Activated T-helper 1 cell treated with anti-CD3 and anti-CD28 coated beads, Interleukin-12 subunit alpha, Interleukin-12 subunit beta, Interleukin-2, Interleukin-4 antibody, amounts not matched to agents 30 ng/mL and 10 ng/mL and 1 ng/mL, durations not matched to agents 14 hours and 24 hours and 36 hours (primary cell): ENCODE results near the gene ABCA3. TPM values are rescaled to one million over a fixed set of nuclear protein-coding genes. Genes with fewer than 3 reads are reported as not detected.

Experiments used
- total RNA-seq: library from RNA; stranded (reverse); gene quantifications from 2 replicates; pipeline ENCODE4 v1.2.3, GENCODE V29; 2022

Gene ABCA3
- total RNA-seq, 1 donor from 2014 or later: 9.0 TPM

Other genes with a start within 250 kb of the ABCA3 start
- 92.5 and 104 TPM in 2 replicates for gene PKD1, start 204.8 kb downstream of the ABCA3 start, total RNA-seq
- gene RAB26, start 192.1 kb downstream of the ABCA3 start, total RNA-seq: 0.24 and 0.70 TPM in 2 replicates
- 70.4 and 73.1 TPM in 2 replicates for gene TRAF7, start 184.9 kb downstream of the ABCA3 start, total RNA-seq
- 1.0 and 1.2 TPM in 2 replicates for gene CASKIN1, start 144.1 kb downstream of the ABCA3 start, total RNA-seq
- gene MLST8, start 135.3 kb downstream of the ABCA3 start, total RNA-seq: 57.0 and 61.9 TPM in 2 replicates
- 24.7 and 25.1 TPM in 2 replicates for gene BRICD5, start 129.9 kb downstream of the ABCA3 start, total RNA-seq
- gene PGP, start 125.9 kb downstream of the ABCA3 start, total RNA-seq: 37.2 and 37.7 TPM in 2 replicates
- 35.6 and 37.4 TPM in 2 replicates for gene E4F1, start 117.1 kb downstream of the ABCA3 start, total RNA-seq
- 1.6 and 2.2 TPM in 2 replicates for gene DNASE1L2, start 104.3 kb downstream of the ABCA3 start, total RNA-seq
- 35.5 and 36.5 TPM in 2 replicates for gene ECI1, start 89.1 kb downstream of the ABCA3 start, total RNA-seq
- gene RNPS1, start 72.6 kb downstream of the ABCA3 start, total RNA-seq: 398 and 403 TPM in 2 replicates
- 45.3 and 46.7 TPM in 2 replicates for gene CCNF, start 88.7 kb upstream of the ABCA3 start, total RNA-seq
- gene TEDC2, start 119.4 kb upstream of the ABCA3 start, total RNA-seq: 41.0 and 43.9 TPM in 2 replicates
- gene NTN3, start 130.6 kb upstream of the ABCA3 start, total RNA-seq: 0.10 TPM in 1 of 2 replicates, not detected in the other
- gene TBC1D24, start 134.4 kb upstream of the ABCA3 start, total RNA-seq: 19.6 and 24.6 TPM in 2 replicates
- 117 and 119 TPM in 2 replicates for gene ATP6V0C, start 173.2 kb upstream of the ABCA3 start, total RNA-seq
- 32.4 and 38.3 TPM in 2 replicates for gene AMDHD2, start 179.6 kb upstream of the ABCA3 start, total RNA-seq
- 0.23 and 0.49 TPM in 2 replicates for gene CEMP1, start 190.7 kb upstream of the ABCA3 start, total RNA-seq
- gene PDPK1, start 197.3 kb upstream of the ABCA3 start, total RNA-seq: 50.8 and 60.2 TPM in 2 replicates